DOHH2 (cell line): ENCODE data around the gene PDZK1IP1.

ENCODE experiments used
- H3F3A ChIP-seq: fragments of 200-600 bp; sonication (generic), shearing (Covaris generic); 2 replicates; pipeline ENCODE4 v1.6.0; 2016; ENCODE audit warnings: antibody characterized with exemption, mild to moderate bottlenecking; ENCODE audit not compliant: control insufficient read depth, insufficient read depth
- H3K27ac ChIP-seq: fragments of 200-600 bp; sonication (generic); 2 replicates; pipeline ENCODE4 v1.5.1; 2014; ENCODE audit warnings: low read depth, mild to moderate bottlenecking, low read length, moderate library complexity
- H3K27me3 ChIP-seq: fragments of 200-600 bp; sonication (generic); 2 replicates; pipeline ENCODE4 v1.6.1; 2014; ENCODE audit warnings: mild to moderate bottlenecking, low read length, mixed read lengths; ENCODE audit not compliant: control insufficient read depth
- H3K36me3 ChIP-seq: fragments of 200-600 bp; sonication (generic); 2 replicates; pipeline ENCODE4 v1.6.1; 2014; ENCODE audit warnings: mild to moderate bottlenecking, low read length, moderate library complexity, mixed read lengths; ENCODE audit not compliant: control insufficient read depth
- H3K4me1 ChIP-seq: fragments of 200-600 bp; sonication (generic); 2 replicates; pipeline ENCODE4 v1.6.1; 2014; ENCODE audit warnings: mild to moderate bottlenecking, low read length, mixed read lengths; ENCODE audit not compliant: control insufficient read depth
- H3K4me2 ChIP-seq: fragments of 200-600 bp; sonication (generic); 2 replicates; pipeline ENCODE4 v1.6.0; 2014; ENCODE audit warnings: mild to moderate bottlenecking, low read length, moderate library complexity
- H3K4me3 ChIP-seq: fragments of 200-600 bp; sonication (generic); 2 replicates; pipeline ENCODE4 v1.5.1; 2014; ENCODE audit warnings: mild to moderate bottlenecking, low read length, mixed read lengths
- H3K79me2 ChIP-seq: fragments of 200-600 bp; sonication (generic); 2 replicates; pipeline ENCODE4 v1.6.1; 2014; ENCODE audit warnings: mild to moderate bottlenecking, low read length, mixed read lengths; ENCODE audit not compliant: control insufficient read depth
- H3K9me2 ChIP-seq: fragments of 200-600 bp; sonication (generic); replicated peaks from 2 replicates; pipeline ENCODE4 v1.6.1; 2014; ENCODE audit warnings: mild to moderate bottlenecking, low read length, mixed read lengths; ENCODE audit not compliant: control insufficient read depth
- H3K9me3 ChIP-seq: fragments of 200-600 bp; sonication (generic); 2 replicates; pipeline ENCODE4 v1.6.1; 2014; ENCODE audit warnings: antibody characterized with exemption, low read length, mixed read lengths; ENCODE audit not compliant: control insufficient read depth, insufficient read depth
- H4K20me1 ChIP-seq: fragments of 200-600 bp; sonication (generic); 2 replicates; pipeline ENCODE4 v1.6.0; 2014; ENCODE audit warnings: low read depth, mild to moderate bottlenecking, antibody characterized with exemption, low read length, moderate library complexity; ENCODE audit not compliant: control insufficient read depth, insufficient read depth
- CTCF ChIP-seq: fragments of 200-600 bp; sonication (generic); IDR thresholded peaks from one replicate; pipeline ENCODE4 v1.5.1; 2014; ENCODE audit warnings: antibody characterized with exemption, mild to moderate bottlenecking, low read depth, low read length; ENCODE audit not compliant: poor library complexity, severe bottlenecking
- EZH2phosphoT487 ChIP-seq: fragments of 200-600 bp; sonication (generic); IDR thresholded peaks from 2 replicates; pipeline ENCODE4 v1.6.1; 2017; ENCODE audit warnings: borderline replicate concordance, mild to moderate bottlenecking, antibody characterized with exemption, low read length, moderate library complexity, mixed read lengths

Gene PDZK1IP1

GRCh38 chr1:47190509-47190855 is 646 bp upstream of the PDZK1IP1 start:
- no peaks in the 10 kb centered on the region for H3K36me3 ChIP-seq
- no peaks in the 10 kb centered on the region for H3F3A ChIP-seq
- H3K4me1 ChIP-seq = no peaks in the 10 kb centered on the region
- no peak overlapping the region for H3K4me2 ChIP-seq
- H3K27me3 ChIP-seq = peaks cover 5% of the 10 kb centered on the region
- H3K79me2 ChIP-seq = no peaks in the 10 kb centered on the region
- no peak for TF ChIP-seq CTCF
- TF ChIP-seq EZH2phosphoT487 = no peak
- no peaks in the 10 kb centered on the region for H4K20me1 ChIP-seq
- no peak overlapping the region for H3K27ac ChIP-seq
- no peaks in the 10 kb centered on the region for H3K9me3 ChIP-seq
- no peak overlapping the region for H3K4me3 ChIP-seq
- H3K9me2 ChIP-seq = no peaks in the 10 kb centered on the region

- Histone ChIP-seq H3K4me2 (no peak overlapping the region), H3F3A (no peaks in the 10 kb centered on the region), H4K20me1 (no peaks in the 10 kb centered on the region), H3K79me2 (no peaks in the 10 kb centered on the region), H3K27ac (no peak overlapping the region), H3K36me3 (no peaks in the 10 kb centered on the region), H3K9me2 (no peaks in the 10 kb centered on the region), H3K9me3 (no peaks in the 10 kb centered on the region), H3K4me3 (no peak overlapping the region), H3K4me1 (no peaks in the 10 kb centered on the region), H3K27me3 (peaks cover 3% of the 10 kb centered on the region; the same call in 1 of the 2 replicates)
- TF ChIP-seq EZH2phosphoT487 (no peak), CTCF (no peak)
Measured at GRCh38 chr1:47188791-47189785, 748 bp downstream of the PDZK1IP1 start.

- Histone ChIP-seq H3K27ac (no peak overlapping the region), H4K20me1 (no peaks in the 10 kb centered on the region), H3K36me3 (no peaks in the 10 kb centered on the region), H3K9me2 (no peaks in the 10 kb centered on the region), H3K4me3 (no peak overlapping the region), H3K4me2 (no peak overlapping the region), H3K27me3 (no peaks in the 10 kb centered on the region), H3K9me3 (no peaks in the 10 kb centered on the region), H3K4me1 (no peaks in the 10 kb centered on the region), H3F3A (no peaks in the 10 kb centered on the region), H3K79me2 (no peaks in the 10 kb centered on the region)
- no peak for TF ChIP-seq CTCF
- no peak for TF ChIP-seq EZH2phosphoT487
Measured at GRCh38 chr1:47187926-47188250, 1.9 kb downstream of the PDZK1IP1 start.
